Neural progenitor cell (in vitro differentiated cells): ENCODE results near the gene LTF. TPM values are rescaled to one million over a fixed set of nuclear protein-coding genes. Genes with fewer than 3 reads are reported as not detected.

ENCODE experiments used
- DNase-seq: peaks from one replicate; pipeline ENCODE4 v3.0.0-alpha.2; 2016; ENCODE audit warnings: low spot score
- H2AFZ ChIP-seq: fragments of 200-600 bp; sonication (generic); replicated peaks from 2 replicates; pipeline ENCODE4 v1.6.1; 2016; ENCODE audit warnings: antibody characterized with exemption
- H3F3A ChIP-seq: fragments of 200-600 bp; sonication (generic); 2 replicates; pipeline ENCODE4 v1.6.1; 2016; ENCODE audit warnings: antibody characterized with exemption, low read depth
- H3K27ac ChIP-seq: fragments of 200-600 bp; sonication (generic); 2 replicates; pipeline ENCODE4 v1.5.1; 2016; ENCODE audit warnings: mild to moderate bottlenecking
- H3K27me3 ChIP-seq: fragments of 200-600 bp; sonication (generic); 2 replicates; pipeline ENCODE4 v1.6.1; 2016; ENCODE audit warnings: mild to moderate bottlenecking, moderate library complexity
- H3K36me3 ChIP-seq: fragments of 200-600 bp; sonication (generic); 2 replicates; pipeline ENCODE4 v1.5.1; 2016
- H3K4me1 ChIP-seq: fragments of 200-600 bp; sonication (generic); 2 replicates; pipeline ENCODE4 v1.6.1; 2016; ENCODE audit warnings: mixed run types
- H3K4me2 ChIP-seq: fragments of 200-600 bp; sonication (generic); 2 replicates; pipeline ENCODE4 v1.6.1; 2016
- H3K4me3 ChIP-seq: fragments of 200-600 bp; sonication (generic); 2 replicates; pipeline ENCODE4 v1.5.1; 2016
- H3K79me2 ChIP-seq: fragments of 200-600 bp; sonication (generic); 2 replicates; pipeline ENCODE4 v1.6.1; 2016; ENCODE audit warnings: low read depth
- H3K9ac ChIP-seq: fragments of 200-600 bp; sonication (generic); 2 replicates; pipeline ENCODE4 v1.6.1; 2016
- H3K9me3 ChIP-seq: fragments of 200-600 bp; sonication (generic); 2 replicates; pipeline ENCODE4 v1.5.1; 2016; ENCODE audit warnings: low read depth
- H4K20me1 ChIP-seq: fragments of 200-600 bp; sonication (generic); 2 replicates; pipeline ENCODE4 v1.6.1; 2016; ENCODE audit warnings: low read depth
- H3K27ac Mint-ChIP-seq: 3 replicates; pipeline ENCODE4 v1.8.0; 2021; ENCODE audit warnings: mixed read lengths
- H3K27me3 Mint-ChIP-seq: 2 replicates; pipeline ENCODE4 v1.8.0; 2022; ENCODE audit warnings: low read depth, mild to moderate bottlenecking, inconsistent platforms, moderate library complexity, mixed read lengths; ENCODE audit not compliant: insufficient read depth
- H3K36me3 Mint-ChIP-seq: 3 replicates; pipeline ENCODE4 v1.8.0; 2021; ENCODE audit warnings: mixed read lengths
- H3K4me1 Mint-ChIP-seq: 3 replicates; pipeline ENCODE4 v1.8.0; 2021; ENCODE audit warnings: mixed read lengths
- H3K4me3 Mint-ChIP-seq: 3 replicates; pipeline ENCODE4 v1.8.0; 2021; ENCODE audit warnings: mild to moderate bottlenecking, moderate library complexity, mixed read lengths
- H3K9me3 Mint-ChIP-seq: 3 replicates; pipeline ENCODE4 v1.8.0; 2020; ENCODE audit warnings: mixed read lengths
- CTCF ChIP-seq: fragments of 200-600 bp; sonication (generic); IDR thresholded peaks from 2 replicates; pipeline ENCODE4 v1.5.1; 2017; ENCODE audit warnings: antibody characterized with exemption, mild to moderate bottlenecking
- EZH2 ChIP-seq: fragments of 200-600 bp; sonication (generic); IDR thresholded peaks from 2 replicates; pipeline ENCODE4 v1.6.1; 2017; ENCODE audit warnings: antibody characterized with exemption, mild to moderate bottlenecking, moderate library complexity
- EZH2phosphoT487 ChIP-seq: fragments of 200-600 bp; sonication (generic); IDR thresholded peaks from 2 replicates; pipeline ENCODE4 v1.6.1; 2017; ENCODE audit warnings: antibody characterized with exemption
- total RNA-seq: library from RNA; depleted of rRNA; stranded (reverse); fragments of >200 nt; gene quantifications from 2 replicates; pipeline ENCODE4 v1.2.3, GENCODE V29; 2015; ENCODE audit warnings: low replicate concordance

LTF gene
- total RNA-seq, 1 donor from 2014 or later: not detected

- TF ChIP-seq EZH2phosphoT487 (no peak), EZH2 (no peak), CTCF (no peak)
- no peak for DNase-seq
- Histone ChIP-seq H3K36me3 (no peaks in the 10 kb centered on the region), H3F3A (no peaks in the 10 kb centered on the region), H3K4me2 (no peak overlapping the region), H3K27ac (no peak overlapping the region), H3K9ac (no peak overlapping the region), H3K9me3 (no peaks in the 10 kb centered on the region), H3K4me3 (no peak overlapping the region), H2AFZ (no peak overlapping the region), H3K4me1 (no peaks in the 10 kb centered on the region), H3K27me3 (peaks cover 5% of the 10 kb centered on the region), H4K20me1 (no peaks in the 10 kb centered on the region), H3K79me2 (no peaks in the 10 kb centered on the region)
- Mint-ChIP-seq H3K27me3 (peaks cover 6% of the 10 kb centered on the region), H3K27ac (no peak overlapping the region), H3K36me3 (no peaks in the 10 kb centered on the region), H3K9me3 (no peaks in the 10 kb centered on the region), H3K4me3 (no peak overlapping the region), H3K4me1 (peaks cover 4% of the 10 kb centered on the region)
Measured at GRCh38 chr3:46484388-46484787, 19.7 kb upstream of the LTF start.

GRCh38 chr3:46483825-46484224 is 19.1 kb upstream of the LTF start:
- H3K9me3 Mint-ChIP-seq: no peaks in the 10 kb centered on the region
- peaks cover 2% of the 10 kb centered on the region for H3K4me1 Mint-ChIP-seq
- no peak overlapping the region for H3K27ac Mint-ChIP-seq
- H3K36me3 ChIP-seq: no peaks in the 10 kb centered on the region
- H3K9me3 ChIP-seq: no peaks in the 10 kb centered on the region
- no peaks in the 10 kb centered on the region for H3K4me1 ChIP-seq
- no peaks in the 10 kb centered on the region for H3K79me2 ChIP-seq
- peaks cover 3% of the 10 kb centered on the region for H3K27me3 Mint-ChIP-seq
- no peak for TF ChIP-seq EZH2phosphoT487
- no peak for TF ChIP-seq CTCF
- TF ChIP-seq EZH2: no peak
- H3K4me3 ChIP-seq: no peak overlapping the region
- H3F3A ChIP-seq: no peaks in the 10 kb centered on the region
- H3K27ac ChIP-seq: no peak overlapping the region
- no peak overlapping the region for H2AFZ ChIP-seq
- H3K4me2 ChIP-seq: no peak overlapping the region
- H4K20me1 ChIP-seq: no peaks in the 10 kb centered on the region
- no peak overlapping the region for H3K9ac ChIP-seq
- DNase-seq: no peak
- H3K27me3 ChIP-seq: no peaks in the 10 kb centered on the region
- H3K36me3 Mint-ChIP-seq: no peaks in the 10 kb centered on the region
- no peak overlapping the region for H3K4me3 Mint-ChIP-seq

- Mint-ChIP-seq H3K9me3 (no peaks in the 10 kb centered on the region), H3K27me3 (peaks cover 4% of the 10 kb centered on the region), H3K4me3 (no peak overlapping the region), H3K27ac (no peak overlapping the region), H3K4me1 (no peaks in the 10 kb centered on the region), H3K36me3 (no peaks in the 10 kb centered on the region)
- Histone ChIP-seq H3K4me3 (no peak overlapping the region), H2AFZ (no peak overlapping the region), H3K27me3 (no peaks in the 10 kb centered on the region), H3K9ac (no peak overlapping the region), H3K4me2 (no peak overlapping the region), H3K9me3 (no peaks in the 10 kb centered on the region), H3K27ac (no peak overlapping the region), H3F3A (no peaks in the 10 kb centered on the region), H3K79me2 (no peaks in the 10 kb centered on the region), H3K4me1 (no peaks in the 10 kb centered on the region), H3K36me3 (no peaks in the 10 kb centered on the region), H4K20me1 (no peaks in the 10 kb centered on the region)
- no peak for DNase-seq
- no peak for TF ChIP-seq CTCF
- TF ChIP-seq EZH2: no peak
- no peak for TF ChIP-seq EZH2phosphoT487
Measured at GRCh38 chr3:46482632-46483350, 18.1 kb upstream of the LTF start.
